HepG2 (cell line): ENCODE measurements around the gene OAF. TPM values are rescaled to one million over a fixed set of nuclear protein-coding genes. Genes with fewer than 3 reads are reported as not detected.

Experiments
- ATAC-seq: fragments of 200-7000 bp; cut with Tn5 transposase; 3 replicates; pipeline ENCODE4 v1.9.1; 2020; ENCODE audit warnings: mild to moderate bottlenecking, moderate library complexity
- BruUV-seq: library from RNA; stranded (reverse); fragments of 400-500 nt; replicated peaks from 2 replicates; lab custom pipeline; 2021; lab: Mats Ljungman, UMichigan
- CTCF ChIA-PET: fragments of 300-600 bp; formaldehyde crosslinking; extraction: SDS; loops from one replicate; lab custom pipeline; 2021; ENCODE audit warnings: low total read pairs, inconsistent platforms, low intra/inter-chr PET ratio; lab: Yijun Ruan, JAX
- POLR2A ChIA-PET: fragments of 350-600 bp; sonication (Branson Sonifier 250); formaldehyde crosslinking; loops from one replicate; lab custom pipeline; 2020; ENCODE audit warnings: antibody characterized with exemption, inconsistent platforms; lab: Yijun Ruan, JAX
- DNase-seq: peaks from one replicate; pipeline ENCODE4 v3.0.0-alpha.2; 2015; ENCODE audit warnings: low spot score
- FAIRE-seq: peaks from 3 replicates; lab custom pipeline; 2011; peaks lifted over from hg19 to GRCh38; lab: Jason Lieb, UNC
- H2AFZ ChIP-seq: one replicate; pipeline ENCODE4 v1.6.1; 2011; ENCODE audit warnings: low read length, inconsistent platforms
- H3K27ac ChIP-seq: fragments of 300-600 bp; 3 replicates; pipeline ENCODE4 v1.8.0; 2011; ENCODE audit warnings: mixed run types, mild to moderate bottlenecking, mixed read lengths, low read length, inconsistent platforms; ENCODE audit not compliant: insufficient read depth; ENCODE audit errors: extremely low read length
- H3K27me3 ChIP-seq, 2 experiments: fragments of 200-600 bp in 1 of 2; 2 replicates in 1 of 2; 3 replicates in 1 of 2; pipeline versions ENCODE4 v1.6.0 to v1.8.0; 2011; ENCODE audit warnings: low read length in 2 of 2, mild to moderate bottlenecking in 2 of 2, moderate library complexity in 2 of 2, inconsistent platforms in 1 of 2; ENCODE audit not compliant: insufficient read depth in 2 of 2, control insufficient read depth in 1 of 2
- H3K36me3 ChIP-seq, 2 experiments: fragments of 200-600 bp in 1 of 2; replicated peaks in 1 of 2; 2 replicates in 1 of 2; 3 replicates in 1 of 2; pipeline versions ENCODE4 v1.5.1 to v1.8.0; 2011; ENCODE audit warnings: low read length in 2 of 2, inconsistent platforms in 1 of 2; ENCODE audit not compliant: insufficient read depth in 2 of 2, control insufficient read depth in 1 of 2
- H3K4me1 ChIP-seq: 2 replicates; pipeline ENCODE4 v1.5.1; 2012; ENCODE audit warnings: low read length, inconsistent platforms; ENCODE audit not compliant: insufficient read depth
- H3K4me2 ChIP-seq: 2 replicates; pipeline ENCODE4 v1.6.0; 2011; ENCODE audit warnings: low read depth, low read length, inconsistent platforms
- H3K4me3 ChIP-seq, 3 experiments: fragments of 200-600 bp in 1 of 3; sonication (generic), shearing (Covaris generic) in 1 of 3; replicated peaks in 1 of 3; 2 replicates each; pipeline ENCODE4 v1.5.1; 2011 to 2016; ENCODE audit warnings: low read length in 3 of 3, inconsistent platforms in 2 of 3, low read depth in 2 of 3, mild to moderate bottlenecking in 2 of 3, control low read depth in 1 of 3, mixed read lengths in 1 of 3; ENCODE audit not compliant: insufficient read depth in 1 of 3
- H3K79me2 ChIP-seq: one replicate; pipeline ENCODE4 v1.6.1; 2011; ENCODE audit warnings: low read length, inconsistent platforms; ENCODE audit not compliant: insufficient read depth
- H3K9ac ChIP-seq: 2 replicates; pipeline ENCODE4 v1.6.0; 2011; ENCODE audit warnings: mild to moderate bottlenecking, low read depth, low read length, inconsistent platforms; ENCODE audit not compliant: insufficient read depth
- H3K9me3 ChIP-seq: 2 replicates; pipeline ENCODE4 v1.5.1; 2012; ENCODE audit warnings: mild to moderate bottlenecking, low read length
- H4K20me1 ChIP-seq: 2 replicates; pipeline ENCODE4 v1.6.0; 2011; ENCODE audit warnings: inconsistent platforms, mild to moderate bottlenecking, low read length, moderate library complexity; ENCODE audit not compliant: insufficient read depth
- CAMTA2 ChIP-seq: sonication (generic); formaldehyde crosslinking; IDR thresholded peaks from 2 replicates; pipeline ENCODE4 v1.4.0; 2020; ENCODE audit warnings: mild to moderate bottlenecking, missing genetic modification reagents, borderline replicate concordance
- CBX5 ChIP-seq: sonication (generic); formaldehyde crosslinking; IDR thresholded peaks from 2 replicates; pipeline ENCODE4 v1.4.0; 2020; ENCODE audit warnings: missing genetic modification reagents, borderline replicate concordance
- CEBPB ChIP-seq: IDR thresholded peaks from 2 replicates; pipeline ENCODE4 v1.6.1; 2011; ENCODE audit warnings: low read depth, low read length, improper control_type of control experiment, borderline replicate concordance
- CEBPG ChIP-seq: IDR thresholded peaks from 2 replicates; pipeline ENCODE4 v1.6.1; 2016
- ELF3 ChIP-seq: IDR thresholded peaks from 2 replicates; pipeline ENCODE4 v1.6.1; 2016; ENCODE audit warnings: missing genetic modification reagents, missing compliant biosample characterization
- ERF ChIP-seq: IDR thresholded peaks from 2 replicates; pipeline ENCODE4 v1.6.1; 2018; ENCODE audit warnings: missing biosample characterization, missing genetic modification reagents
- JDP2 ChIP-seq: sonication (generic); formaldehyde crosslinking; IDR thresholded peaks from 2 replicates; pipeline ENCODE4 v1.8.1; 2022; ENCODE audit warnings: missing genetic modification reagents, borderline replicate concordance
- MATR3 ChIP-seq: sonication (generic); formaldehyde crosslinking; IDR thresholded peaks from 2 replicates; pipeline ENCODE4 v1.4.0; 2020; ENCODE audit warnings: missing genetic modification reagents
- POLR2G ChIP-seq: fragments of 200-400 bp; formaldehyde crosslinking; IDR thresholded peaks from 2 replicates; pipeline ENCODE4 v1.6.1; 2018; ENCODE audit warnings: mild to moderate bottlenecking, low read depth, low read length, moderate library complexity
- RELA ChIP-seq: sonication (generic); formaldehyde crosslinking; IDR thresholded peaks from 2 replicates; pipeline ENCODE4 v1.4.0; 2020; ENCODE audit warnings: missing genetic modification reagents
- RXRB ChIP-seq: IDR thresholded peaks from 2 replicates; pipeline ENCODE4 v1.6.1; 2016; ENCODE audit warnings: borderline replicate concordance, missing genetic modification reagents, missing compliant biosample characterization
- SKIL ChIP-seq: sonication (generic); formaldehyde crosslinking; IDR thresholded peaks from 2 replicates; pipeline ENCODE4 v1.8.0; 2022; ENCODE audit warnings: missing genetic modification reagents, mild to moderate bottlenecking, moderate library complexity, borderline replicate concordance
- SMAD9 ChIP-seq: sonication (generic); formaldehyde crosslinking; IDR thresholded peaks from 2 replicates; pipeline ENCODE4 v1.5.1; 2020; ENCODE audit warnings: mild to moderate bottlenecking, missing genetic modification reagents
- XRCC5 ChIP-seq: fragments of 200-400 bp; formaldehyde crosslinking; optimal IDR thresholded peaks from 2 replicates; pipeline ENCODE3; 2017; ENCODE audit warnings: mild to moderate bottlenecking, low read length
- ZBTB10 ChIP-seq: sonication (generic); formaldehyde crosslinking; IDR thresholded peaks from 2 replicates; pipeline ENCODE4 v1.4.0; 2020; ENCODE audit warnings: missing genetic modification reagents, borderline replicate concordance
- ZBTB21 ChIP-seq: sonication (generic); formaldehyde crosslinking; IDR thresholded peaks from 2 replicates; pipeline ENCODE4 v1.4.0; 2020; ENCODE audit warnings: missing genetic modification reagents
- ZNF556 ChIP-seq: sonication (generic); formaldehyde crosslinking; IDR thresholded peaks from 2 replicates; pipeline ENCODE4 v1.4.0; 2020; ENCODE audit warnings: mild to moderate bottlenecking, missing genetic modification reagents, borderline replicate concordance
- ZSCAN29 ChIP-seq: sonication (generic); formaldehyde crosslinking; conservative IDR thresholded peaks from 2 replicates; pipeline ENCODE4 v1.4.0; 2020; ENCODE audit warnings: mild to moderate bottlenecking, missing genetic modification reagents
- ZSCAN9 ChIP-seq: IDR thresholded peaks from 2 replicates; pipeline ENCODE4 v1.6.1; 2016; ENCODE audit warnings: borderline replicate concordance
- WGBS: methylation state at CpG from one replicate; pipeline ENCODE4 v1.1.6; 2017; ENCODE audit warnings: low lambda C conversion rate; 5-methylcytosine and 5-hydroxymethylcytosine counted together
- in situ Hi-C: cut with HindIII; loops from 2 replicates; pipeline ENCODE4 v1.10.0; 2017; ENCODE audit warnings: low pct_unique_long_range_greater_than_20kb; ENCODE audit not compliant: extremely low pct_ligation_motif_present
- intact Hi-C: fragments of 100-400 bp; cut with micrococcal nuclease; formaldehyde crosslinking; loops from one replicate; pipeline ENCODE4 v1.10.0; 2022; ENCODE audit not compliant: unreplicated experiment
- polyA plus RNA-seq, 8 experiments: library from polyadenylated mRNA; depleted of rRNA in 3 of 8; stranded (reverse) in 7 of 8; unstranded in 1 of 8; fragments of >200 nt; fragmentation: Illumina TruSeq in 4 of 8; extraction: Trizol in 4 of 8; gene quantifications; 2 replicates each; pipeline versions ENCODE4 v1.2.1 to v1.2.3, GENCODE V29; 2011 to 2016; ENCODE audit warnings: low read depth in 4 of 8, missing spikeins in 1 of 8, mixed read lengths in 1 of 8; ENCODE audit not compliant: insufficient read depth in 1 of 8
- total RNA-seq, 5 experiments: library from RNA; depleted of rRNA; stranded (reverse); fragments of >200 nt; fragmentation: Illumina TruSeq; extraction: Trizol; gene quantifications; 2 replicates each; pipeline ENCODE4 v1.2.3, GENCODE V29; 2016; ENCODE audit warnings: low read depth in 1 of 5

The OAF gene
- total and polyA plus RNA-seq, 2 of the 13 experiments (the other 11 are each of a cell fraction or from before 2014, with no cell fraction given) = 63.7 to 94.6 TPM

- H3K9me3 ChIP-seq = no peaks in the 10 kb centered on the region
- FAIRE-seq (peak; percentile 77), ATAC-seq (peak; percentile 73), DNase-seq (peak; percentile 95)
- ChIA-PET POLR2A (interaction anchor here (1.0 to 5.4 kb wide), 11 partner anchors 10 to 467 kb away, joined by 3 to 92 read pairs (median 5); partner anchors contain the start of gene ARHGEF12), CTCF (no interaction called here)
- peaks cover 22% of the 10 kb centered on the region for H3K79me2 ChIP-seq
- H3K27me3 ChIP-seq = no peaks in the 10 kb centered on the region
- no peaks in the 10 kb centered on the region for H3K36me3 ChIP-seq
- in situ Hi-C loops (no loop called here), intact Hi-C loops (loop anchor here (1.0 kb wide), 1 partner anchor 10 kb away; no protein-coding TSS in a partner anchor)
- H3K4me1 ChIP-seq = peaks cover 68% of the 10 kb centered on the region
- H3K27ac ChIP-seq = peak overlapping the region; percentile 52
- H3K9ac ChIP-seq = peak overlapping the region; percentile 26
- no peak overlapping the region for H2AFZ ChIP-seq
- BruUV-seq = no TSS peak
- 3% methylated on average over 11 of the region's 13 CpGs for WGBS
- H3K4me3 ChIP-seq = peak overlapping the region; percentile 19 to 51 (median 21); a peak in 5 of 6 replicates
- peaks cover 3% of the 10 kb centered on the region for H4K20me1 ChIP-seq
- H3K4me2 ChIP-seq = peak overlapping the region; percentile 72
- TF ChIP-seq ERF = peak; percentile 57; the same call in 1 of the 2 replicates
- TF ChIP-seq RELA (CRISPR knock-in tag) = no peak
- peak; percentile 57; the same call in 1 of the 2 replicates for TF ChIP-seq POLR2G
- 0 out of 2 replicates have a peak, but pooled peaks have one; percentile 13 for TF ChIP-seq ELF3 (CRISPR knock-in tag)
- no peak for TF ChIP-seq SMAD9 (CRISPR knock-in tag)
- peak; percentile 91; the same call in 1 of the 2 replicates for TF ChIP-seq ZBTB10 (CRISPR knock-in tag)
- TF ChIP-seq XRCC5 = peak; percentile 55
- no peak for TF ChIP-seq ZBTB21
- peak; percentile 60; the same call in 1 of the 2 replicates for TF ChIP-seq CBX5 (CRISPR knock-in tag)
- peak; percentile 64 for TF ChIP-seq RXRB (CRISPR knock-in tag)
- no peak for TF ChIP-seq MATR3
- TF ChIP-seq ZSCAN9 (CRISPR knock-in tag) = no peak
- TF ChIP-seq JDP2 = no peak
- TF ChIP-seq ZSCAN29 (CRISPR knock-in tag) = peak; percentile 71; the same call in 1 of the 2 replicates
- peak; percentile 77 for TF ChIP-seq CEBPB
- TF ChIP-seq SKIL (CRISPR knock-in tag) = peak; percentile 84; the same call in 1 of the 2 replicates
- no peak for TF ChIP-seq CAMTA2 (CRISPR knock-in tag)
- peak; percentile 84 for TF ChIP-seq CEBPG
- TF ChIP-seq ZNF556 (CRISPR knock-in tag) = peak; percentile 87
Observed at GRCh38 chr11:120208001-120208441, 2.8 kb upstream of the OAF start.
